GM13976 (cell line): ENCODE measurements around the gene KIAA1614.

Experiments
- DNase-seq: peaks from one replicate; pipeline ENCODE4 v3.0.0; 2012; ENCODE audit warnings: low spot score
- in situ Hi-C: fragments of 300-500 bp; cut with MboI; formaldehyde crosslinking; loops from one replicate; pipeline ENCODE4 v1.12.0; 2022; ENCODE audit warnings: low sequenced_read_pairs, mixed read lengths, inconsistent platforms; ENCODE audit not compliant: unreplicated experiment
- TF ChIP-seq, protein P1 (sequence below): IDR thresholded peaks from 2 replicates; pipeline ENCODE4 v1.5.1; 2012; ENCODE audit warnings: borderline replicate concordance, mild to moderate bottlenecking; ENCODE audit not compliant: insufficient read depth; ENCODE audit errors: extremely low read depth, missing control alignments, control extremely low read depth

Gene KIAA1614

DNA sequence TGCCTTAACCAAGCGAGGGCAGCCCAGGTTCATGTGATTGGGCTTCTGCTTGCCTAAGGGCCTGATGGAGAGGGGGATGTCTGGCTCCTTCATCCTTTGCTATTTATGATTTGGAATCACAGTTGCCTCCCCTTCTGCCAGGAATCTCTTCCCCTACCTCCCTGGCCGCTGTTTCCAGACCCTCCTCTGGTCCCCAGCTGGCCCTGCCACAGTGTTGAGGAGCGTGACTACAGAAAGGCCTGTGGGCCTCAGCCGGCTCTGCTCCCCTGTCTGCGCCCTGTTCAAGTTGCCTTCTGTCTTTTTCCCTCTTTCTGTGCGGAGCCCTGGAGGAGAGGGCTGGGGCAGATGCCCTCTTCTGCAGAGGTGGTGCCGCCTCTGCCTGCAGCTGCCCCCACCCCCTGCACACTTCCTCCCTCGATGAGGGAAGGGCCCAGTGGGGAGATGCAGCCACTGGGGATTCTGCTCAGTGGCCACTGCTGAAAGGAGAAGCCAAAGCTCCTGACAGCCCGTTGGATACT lies 6.5 kb downstream of the KIAA1614 start:
- no peak for DNase-seq
- TF ChIP-seq, protein P1, sequence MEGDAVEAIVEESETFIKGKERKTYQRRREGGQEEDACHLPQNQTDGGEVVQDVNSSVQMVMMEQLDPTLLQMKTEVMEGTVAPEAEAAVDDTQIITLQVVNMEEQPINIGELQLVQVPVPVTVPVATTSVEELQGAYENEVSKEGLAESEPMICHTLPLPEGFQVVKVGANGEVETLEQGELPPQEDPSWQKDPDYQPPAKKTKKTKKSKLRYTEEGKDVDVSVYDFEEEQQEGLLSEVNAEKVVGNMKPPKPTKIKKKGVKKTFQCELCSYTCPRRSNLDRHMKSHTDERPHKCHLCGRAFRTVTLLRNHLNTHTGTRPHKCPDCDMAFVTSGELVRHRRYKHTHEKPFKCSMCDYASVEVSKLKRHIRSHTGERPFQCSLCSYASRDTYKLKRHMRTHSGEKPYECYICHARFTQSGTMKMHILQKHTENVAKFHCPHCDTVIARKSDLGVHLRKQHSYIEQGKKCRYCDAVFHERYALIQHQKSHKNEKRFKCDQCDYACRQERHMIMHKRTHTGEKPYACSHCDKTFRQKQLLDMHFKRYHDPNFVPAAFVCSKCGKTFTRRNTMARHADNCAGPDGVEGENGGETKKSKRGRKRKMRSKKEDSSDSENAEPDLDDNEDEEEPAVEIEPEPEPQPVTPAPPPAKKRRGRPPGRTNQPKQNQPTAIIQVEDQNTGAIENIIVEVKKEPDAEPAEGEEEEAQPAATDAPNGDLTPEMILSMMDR: no peak
- in situ Hi-C loops: no loop called here

DNA sequence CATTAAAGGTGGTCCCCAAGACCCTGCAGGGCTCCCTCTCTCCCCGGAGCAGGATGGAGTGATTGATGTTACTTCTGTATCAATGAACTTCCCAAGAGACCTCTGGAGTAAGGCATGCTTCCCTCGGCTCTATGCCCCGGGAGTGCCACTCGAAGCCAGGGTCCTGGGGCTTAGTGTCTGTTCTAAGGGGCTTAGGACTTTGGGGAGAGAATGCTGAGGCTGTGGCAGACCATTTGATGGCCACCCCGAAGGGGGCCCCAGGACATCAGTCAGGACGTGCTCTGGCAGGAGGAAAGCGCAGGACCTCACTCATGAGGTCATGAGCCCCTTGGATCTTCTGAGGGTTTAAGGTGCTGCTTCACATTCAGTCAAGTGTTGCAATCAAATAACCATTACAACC lies 7.5 kb downstream of the KIAA1614 start:
- DNase-seq: no peak
- TF ChIP-seq, protein P1: no peak

DNA sequence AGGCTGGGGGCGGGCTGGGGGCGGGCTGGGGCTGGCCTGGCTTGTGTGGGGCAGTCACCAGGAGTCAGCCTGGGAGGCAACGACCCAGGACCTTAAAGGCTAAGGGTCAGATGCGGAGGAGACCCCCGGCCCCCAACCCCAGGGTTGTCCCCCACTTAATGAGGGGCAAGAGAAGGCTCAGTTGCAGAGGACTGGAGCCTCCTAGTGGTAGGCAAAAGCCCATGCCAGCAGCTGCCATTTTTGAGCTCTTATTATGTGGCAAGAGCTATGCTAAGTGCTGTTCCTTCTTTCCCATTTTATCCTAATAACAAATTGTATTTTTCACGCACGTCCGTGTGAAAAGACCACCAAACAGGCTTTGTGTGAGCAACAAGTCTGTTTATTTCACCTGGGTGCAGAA lies 8.0 kb downstream of the KIAA1614 start:
- in situ Hi-C loops: no loop called here
- no peak for DNase-seq
- TF ChIP-seq, protein P1: peak; percentile 17

More for the DNA sequence above, 7.5 kb downstream of the KIAA1614 start:
- in situ Hi-C loops: no loop called here

DNA sequence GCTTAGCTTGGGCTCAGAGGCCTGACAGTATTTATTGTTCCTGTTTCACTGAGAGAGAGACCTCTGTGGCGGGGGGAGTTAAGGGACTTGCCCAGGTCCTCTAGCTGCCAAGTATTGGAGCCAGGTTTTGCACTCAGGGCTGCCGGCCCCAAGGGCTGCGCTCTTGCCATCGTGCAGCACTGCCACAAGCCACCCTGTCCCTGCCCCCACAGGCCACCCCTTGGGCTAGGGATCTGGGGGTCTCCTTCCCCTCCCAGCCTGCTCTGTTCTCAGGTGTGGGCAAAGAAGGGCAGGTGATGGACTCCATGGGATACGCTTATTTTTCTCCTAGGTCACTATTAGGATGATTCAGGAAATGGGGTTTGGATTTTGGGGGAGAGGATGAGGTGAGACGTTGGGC lies 8.7 kb downstream of the KIAA1614 start:
- TF ChIP-seq, protein P1: no peak
- no peak for DNase-seq
- in situ Hi-C loops: no loop called here

DNA sequence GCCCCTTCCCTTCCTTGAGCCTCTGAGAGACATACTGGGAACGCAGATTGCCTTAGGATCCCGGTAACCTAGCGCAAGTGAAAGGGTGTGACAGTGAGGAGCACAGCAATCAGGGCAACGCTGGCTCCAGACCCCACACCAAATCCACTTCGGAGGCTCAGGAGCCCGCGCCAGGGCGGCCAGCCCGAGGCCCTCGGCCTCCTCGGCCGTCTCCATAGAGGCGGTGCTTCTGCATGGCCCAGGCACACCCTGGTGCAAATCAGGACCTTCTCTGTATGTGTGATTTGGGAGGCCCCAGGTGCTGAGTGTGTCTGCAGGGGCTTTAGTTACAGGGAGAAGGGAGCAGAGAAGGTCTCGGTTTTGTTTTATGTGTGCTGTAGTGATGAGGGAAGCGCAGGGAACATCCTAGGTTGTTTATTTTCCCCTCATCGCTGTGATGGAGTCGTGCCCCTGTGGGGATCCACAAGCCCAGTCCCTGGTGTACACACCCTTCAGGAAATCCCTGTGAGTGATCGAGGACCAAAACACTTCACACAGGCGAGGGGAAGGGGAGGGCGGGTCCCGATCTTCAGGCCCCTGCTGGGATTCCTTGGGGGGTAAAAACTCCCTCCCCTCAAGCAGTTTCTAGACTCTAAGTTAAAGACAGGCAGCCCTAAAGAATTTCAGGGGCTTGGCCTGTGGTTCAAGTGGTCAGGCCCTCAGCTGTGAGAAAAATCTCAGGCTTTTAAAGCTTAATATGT lies 9.4 kb downstream of the KIAA1614 start:
- TF ChIP-seq, protein P1: no peak
- no peak for DNase-seq
- in situ Hi-C loops: no loop called here

DNA sequence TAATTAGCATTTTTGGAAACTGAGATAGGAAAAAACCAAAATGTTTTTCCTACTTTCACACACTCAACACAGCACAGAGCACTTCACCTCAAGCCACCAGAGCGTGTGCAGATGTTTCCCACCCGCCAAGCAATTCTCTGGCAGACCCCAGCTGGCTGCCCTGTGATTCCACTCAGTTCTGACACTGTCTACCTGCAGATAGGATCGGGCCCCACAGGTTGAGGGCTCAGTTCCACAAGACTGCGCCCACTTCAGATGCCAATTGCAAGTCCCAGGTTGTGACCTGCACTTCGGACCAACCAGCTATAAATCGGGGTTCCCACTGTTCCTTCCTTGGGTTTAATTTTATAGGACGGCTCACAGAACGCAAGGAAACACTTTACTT lies 9.9 kb downstream of the KIAA1614 start:
- DNase-seq: no peak
- TF ChIP-seq, protein P1: no peak
- in situ Hi-C loops: no loop called here
